GM20000 (cell line): ENCODE data around the gene ADGRD1.

Experiments used
- DNase-seq: peaks from one replicate; pipeline ENCODE4 v3.0.0; 2012; ENCODE audit warnings: low spot score
- CTCF ChIP-seq: IDR thresholded peaks from 2 replicates; pipeline ENCODE4 v1.5.1; 2012; ENCODE audit warnings: mild to moderate bottlenecking, control low read depth; ENCODE audit errors: extremely low read depth, missing control alignments

The ADGRD1 gene

GRCh38 chr12:130972586-130972950 lies 18.9 kb downstream of the ADGRD1 start:
- DNase-seq, result no peak
- TF ChIP-seq CTCF, result no peak

GRCh38 chr12:130973109-130973508 lies 19.4 kb downstream of the ADGRD1 start:
- no peak for DNase-seq
- TF ChIP-seq CTCF, result no peak

- no peak for TF ChIP-seq CTCF
- DNase-seq, result no peak
Measured at GRCh38 chr12:130973906-130974305, 20.2 kb downstream of the ADGRD1 start.

- no peak for DNase-seq
- no peak for TF ChIP-seq CTCF
Measured at GRCh38 chr12:130975116-130975515, 21.4 kb downstream of the ADGRD1 start.

- no peak for DNase-seq
- TF ChIP-seq CTCF, result no peak
Measured at GRCh38 chr12:130976171-130976720, 22.5 kb downstream of the ADGRD1 start.

- DNase-seq, result no peak
Measured at GRCh38 chr12:130977046-130977742, 23.5 kb downstream of the ADGRD1 start.

GRCh38 chr12:130977743-130978095 lies 24.0 kb downstream of the ADGRD1 start:
- no peak for TF ChIP-seq CTCF
- DNase-seq, result no peak

More at GRCh38 chr12:130977046-130977742, 23.5 kb downstream of the ADGRD1 start:
- TF ChIP-seq CTCF, result no peak
